GM18858 (cell line): Measurements from ENCODE around the gene SLC22A9.

Experiments used
- ATAC-seq: cut with Tn5 transposase; IDR thresholded peaks from one replicate; pipeline ENCODE4 v1.9.1; 2021; ENCODE audit not compliant: unreplicated experiment

The SLC22A9 gene

DNA sequence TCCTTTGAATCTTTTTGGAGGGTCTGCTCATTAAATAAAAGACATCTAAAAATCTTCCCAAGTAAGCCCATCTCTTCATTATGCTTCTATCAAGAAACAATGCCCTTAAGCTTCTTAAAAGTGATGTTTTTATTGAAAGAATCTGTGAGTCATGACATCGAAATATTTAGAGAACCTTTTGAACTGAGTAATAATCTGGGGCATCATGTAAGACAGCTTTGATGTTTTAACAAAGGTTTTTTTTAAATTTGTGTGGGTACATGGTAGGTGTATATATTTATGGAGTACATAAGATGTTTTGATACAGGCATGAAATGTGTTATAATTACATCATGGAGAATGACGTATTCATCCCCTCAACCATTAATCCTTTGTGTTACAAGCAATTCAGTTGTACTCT, 74.6 kb downstream of the SLC22A9 start:
- no peak for ATAC-seq

DNA sequence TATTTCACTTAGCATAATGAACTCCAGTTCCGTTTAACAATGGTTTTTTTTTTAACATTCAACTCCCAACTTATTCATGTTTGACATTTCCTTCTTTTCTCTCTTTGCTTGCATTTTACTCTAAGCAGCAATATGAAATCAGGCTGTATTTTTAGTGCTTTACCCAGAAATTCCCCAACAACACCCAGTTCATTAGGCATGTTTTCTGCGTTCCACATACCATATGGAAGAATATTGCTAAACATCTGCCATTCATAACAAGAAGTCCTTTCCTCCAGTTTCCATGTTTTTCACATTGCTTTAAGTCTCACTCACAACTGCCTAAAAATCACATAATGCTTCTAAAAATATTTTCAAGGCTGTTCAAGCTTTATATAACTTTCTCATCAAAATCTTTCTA, 75.5 kb downstream of the SLC22A9 start:
- ATAC-seq = no peak

DNA sequence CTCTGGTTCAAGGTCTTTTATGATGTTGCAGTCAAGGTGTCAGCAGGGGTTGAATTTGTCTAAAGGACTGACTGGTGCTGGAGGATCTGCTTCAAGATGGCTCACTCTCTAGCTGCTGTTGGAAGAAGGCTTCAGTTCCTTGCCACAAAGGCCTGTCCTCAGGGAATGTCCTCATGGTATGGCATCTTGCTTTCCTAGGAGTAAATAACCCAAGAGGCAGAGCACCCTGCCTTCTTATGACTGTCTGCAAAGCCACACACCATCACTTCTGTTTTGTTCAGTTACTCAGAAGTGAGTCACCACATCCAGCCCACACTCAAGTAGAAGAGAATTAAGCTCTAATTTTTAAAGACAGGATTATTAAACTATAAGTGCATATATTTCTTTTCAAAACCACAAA, 76.1 kb downstream of the SLC22A9 start:
- no peak for ATAC-seq

DNA sequence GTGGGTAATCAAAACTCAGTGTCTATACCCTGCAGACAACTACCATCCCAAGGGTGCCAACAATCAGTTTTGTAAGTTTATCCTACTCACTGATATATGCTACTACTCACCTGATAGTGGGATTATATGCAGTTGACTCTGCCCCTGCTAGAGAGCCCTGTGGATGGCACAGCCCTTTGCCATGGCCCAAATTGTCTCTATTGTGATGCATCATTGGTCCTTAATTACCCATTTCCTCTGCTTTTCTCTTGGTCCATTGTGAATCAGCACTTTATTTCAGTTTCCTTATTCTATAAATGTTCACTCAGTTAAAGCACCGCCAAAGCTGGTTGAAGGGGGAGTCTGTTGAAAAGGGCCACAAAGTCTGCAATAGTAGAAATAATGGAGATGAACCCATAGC, 79.1 kb downstream of the SLC22A9 start:
- no peak for ATAC-seq

DNA sequence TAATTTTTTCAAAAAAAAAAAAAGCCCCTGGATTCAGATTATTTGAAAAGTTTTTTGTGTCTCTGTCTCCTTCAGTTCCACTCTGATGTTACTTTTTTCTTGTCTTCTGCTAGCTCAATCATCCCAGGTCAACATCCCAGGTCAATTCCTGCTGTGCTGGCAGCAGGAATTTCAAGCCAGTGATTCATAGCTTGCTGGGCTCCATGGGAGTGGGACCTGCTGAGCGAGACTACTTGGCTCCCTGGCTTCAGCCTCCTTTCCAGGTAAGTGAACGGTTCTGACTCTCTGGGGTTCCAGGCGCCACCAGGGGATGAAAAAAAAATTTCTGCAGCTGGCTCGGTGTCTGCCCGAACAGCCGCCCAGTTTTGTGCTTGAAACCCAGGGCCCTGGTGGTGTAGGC, 90.0 kb downstream of the SLC22A9 start:
- no peak for ATAC-seq
